HG03103 (cell line): ENCODE data around the gene TRIM41.

ENCODE experiments used
- ATAC-seq: cut with Tn5 transposase; IDR thresholded peaks from one replicate; pipeline ENCODE4 v1.9.1; 2021; ENCODE audit warnings: low read depth; ENCODE audit not compliant: unreplicated experiment

The TRIM41 gene

GRCh38 chr5:181192337-181193046 lies 30.6 kb upstream of the TRIM41 start:
- no peak for ATAC-seq

DNA sequence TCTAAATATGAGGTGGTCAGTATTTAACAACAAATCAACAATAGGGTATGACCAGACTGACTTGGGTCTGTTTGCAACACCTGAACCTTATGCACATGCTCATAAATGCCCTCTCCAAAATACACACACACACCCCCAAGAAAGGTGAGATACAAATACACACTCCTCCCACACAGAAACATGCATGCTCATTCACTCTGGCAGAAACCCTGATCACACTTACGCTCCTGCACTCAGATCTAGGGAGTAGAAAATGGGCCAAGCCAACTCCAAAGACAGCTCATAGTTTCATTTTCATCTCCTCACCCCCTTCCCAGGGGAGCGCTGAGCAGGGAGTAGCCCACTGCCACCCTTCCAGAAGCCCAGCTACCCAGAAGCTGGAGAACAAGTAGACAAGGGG lies 29.4 kb upstream of the TRIM41 start:
- no peak for ATAC-seq

- ATAC-seq = no peak
These were observed 28.4 kb upstream of the TRIM41 start for GRCh38 chr5:181194489-181195248.

DNA sequence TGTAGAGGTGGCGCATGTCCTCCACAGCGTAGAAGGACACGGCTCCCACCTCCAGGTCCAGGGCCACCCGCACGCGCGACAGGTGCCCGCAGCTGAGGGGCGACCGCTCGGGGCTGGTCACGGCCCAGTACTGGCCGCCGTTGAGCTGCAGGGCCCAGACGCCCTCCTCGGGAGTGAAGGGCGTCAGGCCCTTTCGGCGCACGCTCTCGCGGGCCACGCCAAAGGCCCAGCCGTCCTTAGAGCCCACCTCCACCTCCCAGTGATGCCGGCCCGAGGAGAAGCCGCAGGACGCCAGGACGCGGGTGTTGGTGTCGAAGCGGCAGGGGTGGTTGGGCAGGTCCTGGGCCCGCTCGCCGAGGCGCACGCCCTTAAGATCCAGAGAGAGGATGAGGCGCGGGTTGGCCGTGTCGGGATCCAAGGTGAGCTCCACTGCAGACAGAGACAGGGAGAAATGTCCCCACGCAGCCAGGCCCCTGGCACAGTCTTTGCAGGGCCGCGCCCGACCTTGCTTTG lies 27.8 kb upstream of the TRIM41 start:
- no peak for ATAC-seq

- no peak for ATAC-seq
These were observed 25.6 kb upstream of the TRIM41 start for GRCh38 chr5:181197326-181197951.

DNA sequence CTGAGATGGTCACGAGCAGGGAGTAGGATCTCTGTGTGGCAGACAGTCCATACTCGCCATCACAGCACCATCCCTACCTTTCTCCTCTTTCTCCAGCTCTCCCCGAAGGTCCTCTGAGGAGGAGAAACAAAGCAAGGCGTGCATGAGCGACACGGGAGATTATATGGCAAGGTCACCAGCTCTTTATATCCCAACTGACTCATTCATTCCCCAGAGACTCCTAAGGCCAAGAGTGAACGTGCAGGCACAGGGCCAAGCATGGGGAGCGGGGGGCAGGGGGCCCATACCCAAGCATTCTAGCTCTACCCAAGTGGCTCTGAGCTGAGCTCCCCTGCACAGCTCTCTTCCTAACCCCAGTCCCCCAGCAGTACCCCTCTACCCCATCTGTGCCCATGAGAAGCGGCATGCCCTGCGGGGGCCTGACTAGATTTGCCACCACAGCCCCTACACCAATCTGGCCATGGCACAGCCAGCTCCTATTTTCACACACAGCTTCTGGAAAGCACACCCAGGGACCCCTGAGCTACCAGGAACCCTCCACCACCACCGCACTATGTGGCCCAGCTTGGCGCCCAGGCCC lies 24.9 kb upstream of the TRIM41 start:
- ATAC-seq = no peak

GRCh38 chr5:181198905-181199519 lies 24.1 kb upstream of the TRIM41 start:
- ATAC-seq = peak; percentile 49

- no peak for ATAC-seq
These were observed 23.0 kb upstream of the TRIM41 start for GRCh38 chr5:181199881-181200638.

- ATAC-seq = no peak
These were observed 22.3 kb upstream of the TRIM41 start for GRCh38 chr5:181200816-181201215.

DNA sequence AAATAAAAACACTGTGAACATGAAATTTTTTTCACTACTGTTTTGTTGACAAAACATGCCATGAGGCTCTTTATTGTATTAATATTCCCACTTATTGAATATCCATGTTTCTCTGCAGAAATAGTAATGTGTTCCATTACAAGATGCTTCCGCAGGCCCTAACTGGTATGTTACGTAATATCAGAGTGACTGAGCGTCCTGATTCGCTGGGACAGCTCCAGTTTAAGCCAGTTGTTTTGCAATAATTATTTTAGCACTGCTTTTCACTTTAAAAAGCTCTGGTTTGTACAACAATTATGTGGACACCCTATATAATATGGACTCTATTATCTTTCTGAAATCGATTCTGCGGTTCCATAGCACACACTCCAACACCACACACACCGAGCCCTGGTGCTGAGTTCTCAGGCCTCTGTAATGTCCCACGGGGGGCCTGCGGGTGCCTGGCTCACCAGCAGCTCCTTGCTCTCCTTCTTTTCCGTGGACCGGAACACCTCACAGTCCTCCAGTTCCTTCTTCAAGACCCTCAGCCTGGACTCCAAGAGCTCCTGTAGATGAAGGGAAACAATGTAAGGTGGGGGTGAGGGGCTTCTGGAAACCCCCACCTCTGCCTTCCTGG lies 19.9 kb upstream of the TRIM41 start:
- ATAC-seq = no peak

GRCh38 chr5:181203777-181204112 lies 19.3 kb upstream of the TRIM41 start:
- no peak for ATAC-seq

DNA sequence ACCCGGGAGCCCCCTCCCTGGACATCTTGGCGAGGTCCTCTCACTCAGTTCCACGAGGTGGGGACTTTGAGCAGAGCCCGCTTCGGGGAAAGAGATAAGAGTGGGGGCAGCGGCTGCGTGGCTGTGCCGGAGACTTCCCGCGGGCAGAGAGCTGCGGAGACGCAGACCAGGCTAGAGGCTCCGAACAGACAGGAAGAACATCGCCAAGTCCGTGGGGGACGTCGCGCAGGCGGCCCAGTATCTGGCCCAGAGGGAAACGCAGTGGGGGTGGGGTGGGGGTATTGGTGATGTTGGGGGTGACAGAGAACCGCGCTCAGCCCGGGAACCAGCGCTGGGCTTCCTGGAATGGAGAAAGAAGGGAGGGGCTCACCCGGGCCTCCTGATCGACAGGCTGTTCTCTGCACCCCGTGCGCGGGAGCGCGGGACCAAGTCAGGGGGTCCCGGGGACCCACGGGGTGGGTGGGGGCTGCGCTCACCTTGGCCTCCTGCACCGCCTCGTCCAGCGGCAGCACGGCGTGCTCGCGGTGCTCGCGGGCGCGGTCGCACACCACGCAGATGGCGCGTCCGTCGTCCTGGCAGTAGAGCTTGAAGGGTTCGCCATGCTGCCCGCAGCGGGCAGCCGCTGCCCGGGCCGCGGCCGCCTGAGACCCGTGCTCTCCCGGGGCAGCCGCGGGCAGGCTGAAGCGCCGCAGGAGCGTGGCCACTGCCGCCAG lies 18.8 kb upstream of the TRIM41 start:
- ATAC-seq = no peak

DNA sequence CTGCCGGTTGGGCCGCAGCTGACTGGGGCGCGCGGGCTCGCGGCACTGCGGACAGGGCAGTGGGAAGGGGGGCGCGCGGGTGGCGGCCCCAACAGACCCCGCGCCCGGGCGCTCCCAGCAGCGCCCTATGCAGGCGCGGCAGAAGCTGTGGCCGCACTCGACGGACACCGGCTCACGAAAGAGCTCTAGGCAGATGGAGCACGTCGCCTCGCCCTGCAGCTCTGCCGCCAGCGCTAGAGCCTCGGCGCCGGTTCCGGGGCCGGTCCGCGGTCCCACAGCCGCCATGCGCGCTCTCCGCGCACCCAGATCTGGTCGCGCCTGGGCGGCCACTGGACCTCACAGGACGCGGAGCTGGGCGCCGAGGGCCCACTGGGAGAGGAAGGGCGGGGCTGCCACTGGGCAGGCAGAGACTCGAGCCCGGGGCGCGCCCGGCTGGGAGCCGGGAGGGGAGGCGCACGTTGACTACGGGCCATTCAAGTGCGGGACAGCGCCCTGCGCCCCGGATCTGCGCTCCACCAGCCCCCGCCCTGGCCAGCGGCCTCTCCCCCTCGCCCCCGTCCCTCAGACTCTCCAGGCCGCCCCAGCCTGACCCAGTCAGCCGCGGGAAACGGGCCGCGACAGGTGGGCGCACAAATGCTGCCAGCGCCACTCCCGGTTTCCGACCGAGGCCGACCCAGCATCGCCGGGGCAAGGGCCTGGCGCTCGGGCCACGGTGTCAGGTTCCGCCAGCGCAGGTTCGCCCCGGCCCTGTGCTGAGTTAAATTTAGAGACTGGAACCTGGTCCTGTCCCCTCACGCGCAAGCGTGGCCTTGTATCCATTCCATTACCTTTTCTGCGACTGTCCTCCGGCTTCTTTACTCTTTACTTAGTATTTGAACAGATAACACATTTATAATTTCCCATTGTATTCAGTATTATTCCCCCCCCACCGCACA lies 18.0 kb upstream of the TRIM41 start, which contains the start of gene TRIM7:
Gene TRIM7, minus strand, starts transcription at position 371 of the 935 bp plus-strand sequence. Its CDS starts 86 bp downstream, at position 285.
- ATAC-seq = no peak

GRCh38 chr5:181205761-181206649 lies 17.1 kb upstream of the TRIM41 start:
- no peak for ATAC-seq

GRCh38 chr5:181207214-181207959 lies 15.7 kb upstream of the TRIM41 start:
- ATAC-seq = peak; percentile 32

- no peak for ATAC-seq
These were observed 15.2 kb upstream of the TRIM41 start for GRCh38 chr5:181207960-181208253.
